A549 (cell line): Measurements from ENCODE around the gene CAMTA1. TPM values are rescaled to one million over a fixed set of nuclear protein-coding genes. Genes with fewer than 3 reads are reported as not detected.

Experiments
- ATAC-seq, 2 experiments: fragments of 200-7000 bp in 1 of 2; fragments of >200 bp in 1 of 2; cut with Nextera tagmentation in 1 of 2; cut with Tn5 transposase in 1 of 2; 3 replicates each; pipeline versions ENCODE4 v1.8.0 to v1.9.1; 2018 to 2020; ENCODE audit warnings: mild to moderate bottlenecking in 1 of 2, moderate library complexity in 1 of 2
- CTCF ChIA-PET: fragments of 300-600 bp; sonication (Branson Sonifier 250); formaldehyde crosslinking; extraction: SDS; loops from one replicate; lab custom pipeline; 2021; ENCODE audit warnings: antibody characterized with exemption, inconsistent platforms; lab: Yijun Ruan, JAX
- POLR2A ChIA-PET: fragments of 350-600 bp; formaldehyde crosslinking; extraction: SDS; loops from one replicate; lab custom pipeline; 2021; ENCODE audit warnings: antibody characterized with exemption, inconsistent platforms; lab: Yijun Ruan, JAX
- DNase-seq, 2 experiments: peaks; one replicate each; pipeline versions ENCODE4 v3.0.0 to v3.0.0-alpha.2; 2011 to 2016; ENCODE audit warnings: low read depth in 1 of 2, low spot score in 1 of 2
- FAIRE-seq: peaks from 2 replicates; lab custom pipeline; 2011; peaks lifted over from hg19 to GRCh38; lab: Jason Lieb, UNC
- H3K27ac ChIP-seq, 2 experiments: fragments of >200 bp; sonication (Bioruptor Twin); formaldehyde crosslinking; 3 replicates each; pipeline ENCODE4 v1.5.1; 2016 to 2017
- H3K4me1 ChIP-seq: fragments of >200 bp; sonication (Bioruptor Twin); formaldehyde crosslinking; 3 replicates; pipeline ENCODE4 v1.6.1; 2016
- H3K4me2 ChIP-seq: fragments of >200 bp; sonication (Bioruptor Twin); formaldehyde crosslinking; 3 replicates; pipeline ENCODE4 v1.6.1; 2016
- H3K4me3 ChIP-seq: fragments of >200 bp; sonication (Bioruptor Twin); formaldehyde crosslinking; 3 replicates; pipeline ENCODE4 v1.5.1; 2016
- H3K9me3 ChIP-seq: fragments of >200 bp; sonication (Bioruptor Twin); formaldehyde crosslinking; 3 replicates; pipeline ENCODE4 v1.6.1; 2016
- BHLHE40 ChIP-seq: IDR thresholded peaks from 2 replicates; pipeline ENCODE4 v1.6.1; 2012; ENCODE audit warnings: low read depth, low read length, inconsistent platforms
- CBX2 ChIP-seq: fragments of 200-600 bp; sonication (generic); IDR thresholded peaks from 2 replicates; pipeline ENCODE4 v1.6.1; 2016; ENCODE audit warnings: low read depth, mild to moderate bottlenecking, borderline replicate concordance
- CEBPB ChIP-seq, 2 experiments: fragments of >200 bp in 1 of 2; sonication (Bioruptor Twin) in 1 of 2; formaldehyde crosslinking in 1 of 2; IDR thresholded peaks; 2 replicates each; pipeline ENCODE4 v1.6.1; 2012 to 2016
- CHD4 ChIP-seq: fragments of 200-600 bp; sonication (generic); IDR thresholded peaks from 2 replicates; pipeline ENCODE4 v1.6.1; 2016; ENCODE audit warnings: antibody characterized with exemption, mild to moderate bottlenecking, borderline replicate concordance
- E2F6 ChIP-seq: IDR thresholded peaks from 2 replicates; pipeline ENCODE4 v1.6.1; 2012; ENCODE audit warnings: low read depth, borderline replicate concordance
- FOSL2 ChIP-seq, 2 experiments: fragments of 450-650 bp in 1 of 2; fragments of >200 bp in 1 of 2; sonication (Bioruptor Twin) in 1 of 2; formaldehyde crosslinking; IDR thresholded peaks; 2 replicates each; pipeline versions ENCODE4 v1.5.0 to v1.6.1; 2016 to 2020; ENCODE audit warnings: mild to moderate bottlenecking in 1 of 2, moderate library complexity in 1 of 2
- FOXS1 ChIP-seq: fragments of 250-450 bp; sonication (Bioruptor Pico); IDR thresholded peaks from 2 replicates; pipeline ENCODE4 v1.5.0; 2020; ENCODE audit warnings: mild to moderate bottlenecking, moderate library complexity
- GATA3 ChIP-seq: IDR thresholded peaks from 2 replicates; pipeline ENCODE4 v1.6.1; 2012; ENCODE audit warnings: borderline replicate concordance
- HEYL ChIP-seq: fragments of 250-450 bp; sonication (Bioruptor Pico); IDR thresholded peaks from 2 replicates; pipeline ENCODE4 v1.8.0; 2021; ENCODE audit warnings: mild to moderate bottlenecking, moderate library complexity
- JUN ChIP-seq, 2 experiments: fragments of >200 bp; sonication (Bioruptor Twin); formaldehyde crosslinking; IDR thresholded peaks; 2 replicates in 1 of 2; 3 replicates in 1 of 2; pipeline ENCODE4 v1.6.1; 2016 to 2017
- KDM1A ChIP-seq: fragments of 200-600 bp; sonication (generic); IDR thresholded peaks from 2 replicates; pipeline ENCODE4 v1.6.1; 2016; ENCODE audit warnings: low read depth, mild to moderate bottlenecking
- NFE2L2 ChIP-seq: fragments of 150-350 bp; conservative IDR thresholded peaks from 2 replicates; pipeline ENCODE4 v1.6.1; 2014; ENCODE audit warnings: low read length
- NPAS2 ChIP-seq: fragments of 250-450 bp; sonication (Bioruptor Pico); IDR thresholded peaks from 2 replicates; pipeline ENCODE4 v1.8.0; 2022; ENCODE audit warnings: mild to moderate bottlenecking, moderate library complexity, borderline replicate concordance
- PHF8 ChIP-seq: fragments of 200-600 bp; sonication (generic); IDR thresholded peaks from 2 replicates; pipeline ENCODE4 v1.6.1; 2016; ENCODE audit warnings: low read depth, mild to moderate bottlenecking, antibody characterized with exemption, moderate library complexity, borderline replicate concordance
- POLR2A ChIP-seq: IDR thresholded peaks from 2 replicates; pipeline ENCODE4 v1.6.1; 2012; ENCODE audit warnings: mild to moderate bottlenecking, low read length
- POLR2AphosphoS2 ChIP-seq: conservative IDR thresholded peaks from 2 replicates; pipeline ENCODE4 v1.6.1; 2012; ENCODE audit warnings: low read length, improper control_type of control experiment, inconsistent platforms
- RCOR1 ChIP-seq: fragments of 150-350 bp; IDR thresholded peaks from 2 replicates; pipeline ENCODE4 v1.6.1; 2014; ENCODE audit warnings: antibody characterized with exemption, low read length, low read depth
- REST ChIP-seq: fragments of 200-600 bp; sonication (generic); IDR thresholded peaks from 2 replicates; pipeline ENCODE4 v1.6.1; 2016; ENCODE audit warnings: antibody characterized with exemption, mild to moderate bottlenecking, moderate library complexity
- SREBF2 ChIP-seq: fragments of 450-650 bp; IDR thresholded peaks from 2 replicates; pipeline ENCODE4 v1.6.1; 2014; ENCODE audit warnings: mild to moderate bottlenecking, moderate library complexity
- ZC3H11A ChIP-seq: fragments of 450-650 bp; IDR thresholded peaks from 2 replicates; pipeline ENCODE4 v1.6.1; 2014; ENCODE audit warnings: antibody characterized with exemption, mild to moderate bottlenecking
- ZSCAN20 ChIP-seq: fragments of 250-450 bp; sonication (Bioruptor Pico); IDR thresholded peaks from 2 replicates; pipeline ENCODE4 v1.8.0; 2022; ENCODE audit warnings: mild to moderate bottlenecking, moderate library complexity
- WGBS: methylation state at CpG from one replicate; pipeline ENCODE4 v1.1.6; 2017; ENCODE audit errors: missing lambda C conversion rate; 5-methylcytosine and 5-hydroxymethylcytosine counted together
- polyA plus RNA-seq, 4 experiments: library from polyadenylated mRNA; depleted of rRNA in 3 of 4; stranded (reverse); fragments of >200 nt; fragmentation: RNase III in 1 of 4; extraction: RNeasy Plus Mini Kit Qiagen cat#74134 plus additional on column Dnase treatment in 1 of 4; gene quantifications; 2 replicates in 3 of 4; 3 replicates in 1 of 4; pipeline ENCODE4 v1.2.3, GENCODE V29; 2011 to 2017
- TF ChIP-seq, protein P1 (sequence below): fragments of >200 bp; sonication (Bioruptor Twin); formaldehyde crosslinking; IDR thresholded peaks from 3 replicates; pipeline ENCODE4 v1.5.1; 2016

Gene CAMTA1
- polyA plus RNA-seq, 2 of the 4 experiments (the other 2 are of a cell fraction) = 58.8 to 75.0 TPM

- ChIA-PET CTCF (interaction anchor here (0.9 to 1.6 kb wide), 2 partner anchors 16 to 30 kb away, joined by 3 to 5 read pairs; no protein-coding TSS in a partner anchor), POLR2A (no interaction called here)
These were observed 74.4 kb downstream of the CAMTA1 start for GRCh38 chr1:6859415-6860343.

DNA sequence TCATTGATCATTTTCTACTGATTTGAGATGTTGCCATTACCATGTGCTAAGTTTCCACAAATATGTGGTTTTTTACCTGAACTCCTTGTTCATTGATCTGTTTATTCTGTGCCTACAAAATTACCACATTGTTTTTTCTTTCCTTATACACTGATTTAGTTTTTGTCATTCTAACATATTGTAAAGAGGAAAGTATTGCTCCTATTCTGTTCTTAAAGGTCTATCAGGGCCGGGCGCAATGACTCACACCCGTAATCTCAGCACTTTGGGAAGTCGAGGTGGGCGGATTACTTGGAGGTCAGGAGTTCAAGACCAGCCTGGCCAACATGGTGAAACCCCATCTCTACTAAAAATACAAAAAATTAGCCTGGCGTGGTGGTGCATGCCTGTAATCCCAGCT lies 75.1 kb downstream of the CAMTA1 start:
- Histone ChIP-seq H3K4me3 (no peak overlapping the region), H3K27ac (peak overlapping the region; percentile 54 to 78; a peak in 5 of 6 replicates), H3K9me3 (no peaks in the 10 kb centered on the region), H3K4me2 (peak overlapping the region; percentile 43), H3K4me1 (peaks cover 29% of the 10 kb centered on the region)
- ChIA-PET POLR2A (no interaction called here), CTCF (interaction anchor here (1.6 kb wide), 1 partner anchor 30 kb away, joined by 5 read pairs; no protein-coding TSS in a partner anchor)
- 79% methylated on average over 6 of the region's 6 CpGs for WGBS
- DNase-seq (no peak), FAIRE-seq (no peak), ATAC-seq (no peak)
- TF ChIP-seq REST (no peak), NFE2L2 (no peak), NPAS2 (CRISPR knock-in tag) (no peak), SREBF2 (no peak), FOXS1 (CRISPR knock-in tag) (no peak), KDM1A (no peak), BHLHE40 (no peak), POLR2A (no peak), JUN (IDR thresholded peaks at IDR 0.05) (no peak), ZSCAN20 (CRISPR knock-in tag) (no peak), PHF8 (no peak), CBX2 (no peak), CHD4 (no peak), E2F6 (no peak), POLR2AphosphoS2 (no peak), HEYL (no peak), RCOR1 (no peak), GATA3 (no peak), ZC3H11A (no peak)
- TF ChIP-seq, protein P1, sequence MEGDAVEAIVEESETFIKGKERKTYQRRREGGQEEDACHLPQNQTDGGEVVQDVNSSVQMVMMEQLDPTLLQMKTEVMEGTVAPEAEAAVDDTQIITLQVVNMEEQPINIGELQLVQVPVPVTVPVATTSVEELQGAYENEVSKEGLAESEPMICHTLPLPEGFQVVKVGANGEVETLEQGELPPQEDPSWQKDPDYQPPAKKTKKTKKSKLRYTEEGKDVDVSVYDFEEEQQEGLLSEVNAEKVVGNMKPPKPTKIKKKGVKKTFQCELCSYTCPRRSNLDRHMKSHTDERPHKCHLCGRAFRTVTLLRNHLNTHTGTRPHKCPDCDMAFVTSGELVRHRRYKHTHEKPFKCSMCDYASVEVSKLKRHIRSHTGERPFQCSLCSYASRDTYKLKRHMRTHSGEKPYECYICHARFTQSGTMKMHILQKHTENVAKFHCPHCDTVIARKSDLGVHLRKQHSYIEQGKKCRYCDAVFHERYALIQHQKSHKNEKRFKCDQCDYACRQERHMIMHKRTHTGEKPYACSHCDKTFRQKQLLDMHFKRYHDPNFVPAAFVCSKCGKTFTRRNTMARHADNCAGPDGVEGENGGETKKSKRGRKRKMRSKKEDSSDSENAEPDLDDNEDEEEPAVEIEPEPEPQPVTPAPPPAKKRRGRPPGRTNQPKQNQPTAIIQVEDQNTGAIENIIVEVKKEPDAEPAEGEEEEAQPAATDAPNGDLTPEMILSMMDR = no peak

More at GRCh38 chr1:6859415-6860343, 74.4 kb downstream of the CAMTA1 start:
- peak; percentile 24; the same call in 1 of the 2 replicates for TF ChIP-seq FOSL2 (IDR thresholded peaks at IDR 0.05)
- TF ChIP-seq FOSL2 (CRISPR knock-in tag; IDR thresholded peaks at IDR 0.05) = peak; percentile 87
- no peak for TF ChIP-seq CEBPB (IDR thresholded peaks at IDR 0.05)
- Histone ChIP-seq H3K27ac (peak overlapping the region; percentile 55 to 80; a peak in 5 of 6 replicates), H3K4me3 (no peak overlapping the region), H3K4me1 (peaks cover 29% of the 10 kb centered on the region), H3K9me3 (no peaks in the 10 kb centered on the region), H3K4me2 (peak overlapping the region; percentile 43)
- ATAC-seq (0 out of 6 replicates have a peak, but pooled peaks of 1 of the 2 experiments have one; percentile 49), FAIRE-seq (no peak), DNase-seq (peak in 1 of 2 experiments; percentile 61)
- 62% methylated on average over 7 of the region's 7 CpGs for WGBS
